Measurements from ENCODE around the gene CIT. TPM values are rescaled to one million over a fixed set of nuclear protein-coding genes. Genes with fewer than 3 reads are reported as not detected.

Gene CIT
- total and polyA plus RNA-seq, 9 of the 15 experiments (the other 6 are each of a cell fraction or from before 2014, with no cell fraction given), result 1.1 to 46.7 (median 21.3) TPM

GRCh38 chr12:119667577-119668323 is 209.4 kb downstream of the CIT start, which contains the start of gene PRKAB1 (continued):
- TF ChIP-seq GATAD2A (IDR thresholded peaks at IDR 0.05) (no peak), EZH2 (IDR thresholded peaks at IDR 0.05; ENCODE audit: borderline replicate concordance, low read depth, low read length) (no peak), PHTF2 (CRISPR knock-in tag; IDR thresholded peaks at IDR 0.05) (no peak), ZNF785 (CRISPR knock-in tag; IDR thresholded peaks at IDR 0.05) (no peak), ZNF263 (CRISPR knock-in tag; IDR thresholded peaks at IDR 0.05; ENCODE audit: borderline replicate concordance) (no peak), SMARCC2 (IDR thresholded peaks at IDR 0.05; ENCODE audit: low read depth) (no peak), ZFP30 (CRISPR knock-in tag; IDR thresholded peaks at IDR 0.05; ENCODE audit: borderline replicate concordance) (no peak), TEAD2 (tag; IDR thresholded peaks at IDR 0.05) (no peak), ZHX1 (conservative IDR thresholded peaks at IDR 0.05; ENCODE audit: low read length) (no peak; the same call in 1 of the 2 replicates), MLLT1 (IDR thresholded peaks at IDR 0.05) (peak; percentile 80 to 81; a peak in 3 of 4 replicates), KDM1A (IDR thresholded peaks at IDR 0.05) (no peak), ZNF518B (CRISPR knock-in tag; IDR thresholded peaks at IDR 0.05) (no peak), PHB (CRISPR knock-in tag; IDR thresholded peaks at IDR 0.05) (no peak), XRCC5 (IDR thresholded peaks at IDR 0.05; ENCODE audit: low read depth, low read length) (peak; percentile 87; the same call in 1 of the 2 replicates), HNRNPK (IDR thresholded peaks at IDR 0.05; ENCODE audit: low read depth, low read length, poor library complexity, severe bottlenecking) (no peak)
- TF ChIP-seq, protein P1, sequence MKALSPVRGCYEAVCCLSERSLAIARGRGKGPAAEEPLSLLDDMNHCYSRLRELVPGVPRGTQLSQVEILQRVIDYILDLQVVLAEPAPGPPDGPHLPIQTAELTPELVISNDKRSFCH (CRISPR knock-in tag; IDR thresholded peaks at IDR 0.05), result no peak
- TF ChIP-seq, protein P1 (tag; IDR thresholded peaks at IDR 0.05), result no peak; the same call in 1 of the 2 replicates
- TF ChIP-seq, protein P2, sequence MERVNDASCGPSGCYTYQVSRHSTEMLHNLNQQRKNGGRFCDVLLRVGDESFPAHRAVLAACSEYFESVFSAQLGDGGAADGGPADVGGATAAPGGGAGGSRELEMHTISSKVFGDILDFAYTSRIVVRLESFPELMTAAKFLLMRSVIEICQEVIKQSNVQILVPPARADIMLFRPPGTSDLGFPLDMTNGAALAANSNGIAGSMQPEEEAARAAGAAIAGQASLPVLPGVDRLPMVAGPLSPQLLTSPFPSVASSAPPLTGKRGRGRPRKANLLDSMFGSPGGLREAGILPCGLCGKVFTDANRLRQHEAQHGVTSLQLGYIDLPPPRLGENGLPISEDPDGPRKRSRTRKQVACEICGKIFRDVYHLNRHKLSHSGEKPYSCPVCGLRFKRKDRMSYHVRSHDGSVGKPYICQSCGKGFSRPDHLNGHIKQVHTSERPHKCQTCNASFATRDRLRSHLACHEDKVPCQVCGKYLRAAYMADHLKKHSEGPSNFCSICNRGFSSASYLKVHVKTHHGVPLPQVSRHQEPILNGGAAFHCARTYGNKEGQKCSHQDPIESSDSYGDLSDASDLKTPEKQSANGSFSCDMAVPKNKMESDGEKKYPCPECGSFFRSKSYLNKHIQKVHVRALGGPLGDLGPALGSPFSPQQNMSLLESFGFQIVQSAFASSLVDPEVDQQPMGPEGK (CRISPR knock-in tag; IDR thresholded peaks at IDR 0.05; ENCODE audit: borderline replicate concordance), result no peak

All from K562 (cell line).